Measurements from ENCODE around the gene FRMD4A.
"Not testable (repeated sequence)": the region's sequence is repeated elsewhere in the genome, so short reads cannot be mapped to it uniquely, and the experiment has no call there.

Gene FRMD4A

DNA sequence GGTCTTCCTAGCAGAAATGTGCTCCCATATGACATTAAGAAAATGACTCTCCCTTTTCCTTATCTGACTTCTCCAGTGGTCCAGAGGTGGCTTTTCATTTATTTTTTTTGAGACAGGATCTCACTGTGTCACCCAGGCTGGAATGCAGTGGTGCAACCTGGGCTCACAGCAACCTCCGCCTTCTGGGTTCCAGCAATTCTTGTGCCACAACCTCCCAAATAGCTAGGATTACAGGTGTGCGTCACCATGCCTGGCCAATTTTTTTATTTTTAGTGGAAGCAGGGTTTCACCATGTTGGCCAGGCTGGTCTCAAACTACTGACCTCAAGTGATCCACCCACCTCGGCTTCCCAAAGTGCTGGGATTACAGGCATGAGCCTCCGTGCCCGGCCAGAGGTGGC is 563.6 kb downstream of the FRMD4A start:
- not testable (repeated sequence) for DNase-seq

DNA sequence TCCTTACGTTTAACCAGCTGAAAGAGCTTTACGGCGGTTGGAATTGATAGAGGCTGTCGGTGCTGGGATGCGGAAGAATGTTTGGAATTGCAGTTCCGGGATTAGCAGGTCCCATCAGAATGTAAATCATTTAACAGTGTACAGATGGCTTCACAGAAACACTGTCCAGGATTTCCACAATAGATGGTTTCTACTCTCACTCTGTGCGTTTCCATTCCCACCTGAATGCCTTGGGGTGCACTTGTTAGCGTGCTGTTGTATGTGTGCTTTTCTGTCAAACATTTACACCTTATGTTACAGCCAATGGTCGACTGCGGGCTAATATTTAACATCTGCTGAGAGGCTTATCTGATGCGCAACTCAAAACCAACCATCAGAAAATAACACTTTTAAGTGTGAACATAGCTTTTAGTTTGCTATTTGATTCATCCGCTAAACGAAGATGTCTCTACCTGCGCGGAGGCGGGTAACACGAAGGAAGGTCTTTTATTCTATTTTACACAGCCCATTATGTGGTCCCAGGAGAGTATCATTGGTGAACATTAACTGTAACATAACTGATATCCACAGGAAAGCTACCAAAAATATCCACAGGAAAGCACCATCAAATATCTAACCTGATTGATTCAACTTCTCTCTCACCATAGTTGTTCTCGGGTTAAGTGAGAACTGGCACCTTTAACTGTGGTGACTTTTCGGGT is 564.9 kb downstream of the FRMD4A start:
- DNase-seq = no peak

DNA sequence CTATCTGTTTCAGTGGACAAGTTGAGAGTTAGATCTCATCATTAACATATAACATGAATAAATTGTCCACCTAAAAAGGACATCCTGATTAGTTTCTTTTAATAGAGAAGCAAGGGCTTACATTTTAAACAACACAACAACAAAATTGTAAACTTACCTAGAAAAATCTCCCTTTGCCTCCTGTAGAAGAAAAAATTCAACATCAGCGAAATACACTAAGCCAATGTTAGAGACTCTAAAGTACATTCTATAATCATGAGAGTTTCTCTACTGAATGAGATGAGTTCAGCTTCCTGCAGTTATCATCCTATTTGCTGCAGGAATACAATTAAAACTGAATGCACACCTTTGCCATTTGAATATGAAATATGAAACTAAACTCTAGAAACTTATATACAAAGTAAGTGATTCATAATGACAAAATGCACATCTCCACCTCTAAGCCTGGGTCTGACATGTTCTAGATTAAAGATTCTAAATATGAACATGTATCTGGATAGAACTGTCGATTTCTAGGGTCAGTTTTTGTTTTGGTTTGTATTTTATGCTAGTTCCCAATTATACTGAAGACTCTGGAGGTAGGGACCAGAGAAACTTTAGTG is 569.1 kb downstream of the FRMD4A start:
- no peak for DNase-seq

DNA sequence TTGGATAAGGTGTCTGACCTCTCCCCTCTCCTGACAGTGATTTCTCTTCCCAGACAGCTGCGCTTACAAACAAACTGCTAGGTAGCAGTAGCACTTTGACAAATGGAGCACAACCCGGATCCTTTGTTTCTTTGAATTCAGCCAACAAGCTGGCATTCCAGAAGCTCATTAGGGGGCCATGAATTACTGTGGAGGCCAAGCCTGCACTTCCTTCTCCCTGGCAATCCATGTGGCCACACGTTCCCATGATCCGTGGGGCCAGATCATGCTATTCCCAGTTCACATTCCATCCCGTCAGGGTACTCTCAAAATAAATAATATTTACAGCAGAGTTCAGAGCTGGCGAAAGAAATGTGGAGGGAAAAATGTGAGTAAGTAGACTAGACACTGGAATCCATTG is 571.6 kb downstream of the FRMD4A start:
- no peak for DNase-seq

DNA sequence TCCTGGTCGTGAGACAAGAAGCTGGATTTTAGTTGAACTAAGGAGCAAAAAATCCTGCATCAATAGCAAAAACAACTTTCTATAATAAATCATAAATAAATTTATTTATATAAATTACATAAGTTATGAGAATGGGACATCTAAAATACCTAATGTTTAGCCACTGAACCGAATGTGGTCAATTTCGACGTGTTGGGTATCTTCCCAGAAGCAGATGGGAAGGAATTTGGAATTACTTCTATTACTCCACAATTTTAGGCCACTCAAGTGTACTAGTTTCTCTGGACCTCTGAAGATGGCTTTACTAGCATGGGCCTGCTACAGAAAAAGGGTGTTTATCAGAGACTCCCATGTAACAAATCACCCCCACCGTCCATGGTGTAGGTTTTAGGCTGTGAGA is 572.0 kb downstream of the FRMD4A start:
- DNase-seq = no peak

DNA sequence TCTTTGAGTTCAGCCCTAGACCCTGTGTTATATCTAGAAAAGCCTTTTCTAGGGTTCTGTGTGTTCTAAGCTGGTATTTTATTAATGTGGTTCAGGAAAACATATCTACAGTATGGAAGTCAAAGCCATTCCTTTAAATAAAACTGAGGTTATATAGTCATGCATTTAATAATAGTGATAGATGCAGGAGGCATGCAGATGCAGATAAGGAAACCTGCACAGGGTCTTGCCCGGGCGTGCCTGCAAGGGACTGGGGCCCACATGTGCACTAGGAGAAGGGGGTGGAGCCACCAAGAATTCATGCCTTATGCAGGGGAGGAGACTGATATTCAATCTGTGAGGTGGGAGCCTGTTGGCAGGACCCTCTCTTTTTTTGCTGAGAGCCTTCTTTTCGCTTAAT is 572.4 kb downstream of the FRMD4A start:
- no peak for DNase-seq

DNA sequence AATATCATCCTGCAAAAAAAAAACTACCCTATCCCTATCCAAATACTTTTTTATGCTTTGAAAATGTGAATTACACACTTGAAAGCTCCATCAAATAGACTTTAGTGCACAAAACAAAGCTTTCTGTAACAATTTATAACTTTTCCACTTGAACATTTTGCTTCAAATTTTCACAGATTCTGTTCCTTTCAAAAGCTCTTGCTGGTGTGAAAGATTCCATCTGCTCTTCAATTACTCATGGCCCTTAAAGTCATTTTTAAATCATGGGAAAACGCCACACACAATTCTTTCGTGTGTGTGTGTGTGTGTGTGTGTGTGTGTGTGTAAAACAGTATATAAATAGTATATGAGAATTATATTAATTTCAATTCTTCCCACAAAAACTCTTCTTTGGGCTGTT is 576.4 kb downstream of the FRMD4A start:
- no peak for DNase-seq

DNA sequence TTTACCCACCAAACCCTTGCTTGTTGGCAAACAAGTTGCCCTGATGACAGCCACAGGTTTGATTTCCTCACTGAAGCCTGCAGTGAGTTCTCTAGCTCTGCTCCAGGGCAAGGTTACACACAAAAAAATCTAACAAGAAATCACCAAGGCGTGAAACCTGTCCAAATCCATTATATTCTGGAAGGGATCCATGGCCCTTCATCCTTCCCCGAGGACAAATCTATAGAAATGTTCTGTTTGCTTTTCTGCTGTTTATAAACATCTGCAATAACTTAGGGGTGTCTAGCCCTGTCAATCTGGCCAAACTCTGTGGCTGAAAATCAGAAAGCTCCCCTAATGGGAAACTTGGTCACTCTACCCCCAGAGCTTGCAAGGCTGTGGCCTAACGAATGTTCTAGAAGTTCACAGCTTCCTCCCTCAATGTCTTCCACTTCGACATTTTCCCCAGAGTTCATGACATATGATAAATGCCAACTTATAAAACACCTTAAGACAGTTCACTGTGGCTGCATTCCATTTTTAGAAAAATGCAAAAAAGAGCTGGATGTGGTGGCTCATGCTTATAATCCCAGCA is 579.4 kb downstream of the FRMD4A start:
- no peak for DNase-seq

DNA sequence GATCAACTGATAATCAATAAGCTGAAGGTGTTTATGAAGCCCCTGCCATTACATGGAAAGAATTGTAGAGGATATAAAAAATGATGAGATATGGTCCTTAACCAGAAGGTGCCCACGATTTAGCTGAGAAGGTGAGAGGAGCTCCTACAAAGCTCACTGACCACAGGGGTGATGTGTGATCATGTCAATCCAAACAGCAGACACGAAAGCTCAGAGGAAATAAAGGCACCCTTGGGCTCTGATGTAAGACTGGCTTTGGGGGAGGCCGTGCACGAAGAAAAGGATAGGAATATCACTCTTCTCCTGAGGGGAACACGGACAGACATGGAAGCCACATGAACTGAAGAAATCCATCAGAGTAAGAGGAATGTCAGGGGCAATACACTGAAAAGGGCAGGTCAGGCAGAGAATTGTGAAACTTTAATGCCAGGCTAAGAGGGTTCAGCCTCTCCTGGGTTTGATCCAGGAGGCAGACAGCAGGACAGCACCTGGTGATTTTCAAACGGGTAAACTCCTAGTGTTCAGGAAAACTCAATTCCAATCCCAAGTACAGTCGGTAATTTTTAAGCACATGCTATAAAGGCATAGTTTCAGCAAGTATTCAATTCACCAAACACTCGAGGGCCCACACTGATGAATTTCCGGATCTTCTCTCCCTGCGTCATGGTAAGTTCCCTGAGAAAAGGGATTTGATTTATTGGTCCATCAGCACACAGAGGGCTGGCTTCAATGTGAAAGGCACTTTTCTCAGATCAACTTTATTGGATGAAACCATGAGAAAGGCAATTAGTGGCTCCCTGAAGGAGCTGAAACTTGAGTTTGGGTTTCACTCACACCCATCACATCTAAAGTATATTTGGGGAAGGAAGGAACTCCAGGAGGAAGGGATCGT is 580.2 kb downstream of the FRMD4A start:
- no peak for DNase-seq

DNA sequence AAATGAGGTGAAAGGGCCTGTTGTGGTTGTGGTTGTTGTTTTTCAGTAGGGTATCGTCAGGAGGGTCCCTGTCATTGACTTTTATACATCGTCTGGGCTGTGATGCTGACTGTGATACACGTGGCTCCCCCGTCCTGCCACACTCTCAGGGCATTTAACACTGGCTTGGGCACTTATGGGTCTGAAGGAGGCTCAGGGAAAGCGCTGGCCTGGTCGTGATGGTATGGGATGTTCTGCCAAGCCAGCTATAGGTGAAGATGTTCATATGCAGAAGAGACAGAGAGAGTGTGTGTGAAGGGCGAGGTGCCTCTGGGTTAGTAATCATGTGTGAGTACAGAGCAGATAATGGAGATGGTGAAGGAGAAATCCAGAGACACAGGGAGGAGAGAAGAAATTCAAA is 585.5 kb downstream of the FRMD4A start:
- DNase-seq = no peak

DNA sequence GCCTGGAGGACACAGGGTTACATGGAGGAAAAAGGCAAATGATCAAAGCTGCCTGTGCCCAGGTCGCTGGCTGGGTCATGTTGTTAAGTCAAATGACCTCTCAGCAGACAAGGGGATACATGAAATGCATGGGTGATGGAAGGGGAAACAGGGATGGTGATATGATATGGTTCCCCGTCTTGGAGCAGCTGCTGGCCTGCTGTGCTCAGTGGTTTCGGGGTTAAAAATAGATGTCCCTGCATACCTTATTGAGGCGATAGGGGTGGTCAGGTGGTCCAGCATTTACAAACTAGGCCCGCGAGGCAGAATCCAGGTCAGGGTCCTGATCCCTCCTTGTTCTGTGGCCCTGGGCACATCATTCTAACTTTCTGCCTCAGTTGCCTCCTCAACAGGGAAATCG is 586.8 kb downstream of the FRMD4A start:
- DNase-seq = no peak

DNA sequence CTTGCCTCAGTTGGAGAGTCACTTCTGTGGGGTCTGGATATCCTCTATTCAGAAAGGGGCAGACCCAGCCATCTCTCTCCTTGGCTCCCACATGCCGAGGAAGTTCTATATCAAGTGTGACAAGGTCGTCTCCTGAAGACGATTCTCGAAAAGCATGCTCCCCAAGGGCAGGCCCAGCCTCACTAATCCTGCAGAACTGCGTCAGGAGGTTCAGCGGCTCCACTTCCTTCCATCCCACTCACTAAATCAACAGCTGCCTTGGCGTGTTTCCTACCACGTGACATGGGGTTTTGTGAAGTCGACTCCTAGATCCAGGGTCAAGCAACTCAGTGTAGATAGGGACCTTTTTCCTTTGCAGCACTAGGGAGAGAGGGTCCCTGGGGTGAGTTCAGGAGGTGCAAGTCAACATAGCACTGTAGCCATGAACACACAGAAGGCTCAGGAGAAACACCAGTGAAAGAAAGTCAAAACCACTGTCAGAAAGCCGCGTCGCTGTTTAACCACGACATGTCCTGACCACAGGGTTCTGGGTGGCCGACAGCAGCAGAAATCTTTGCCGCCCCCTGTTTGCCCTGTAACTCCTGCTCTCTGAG is 587.5 kb downstream of the FRMD4A start:
- DNase-seq = no peak

DNA sequence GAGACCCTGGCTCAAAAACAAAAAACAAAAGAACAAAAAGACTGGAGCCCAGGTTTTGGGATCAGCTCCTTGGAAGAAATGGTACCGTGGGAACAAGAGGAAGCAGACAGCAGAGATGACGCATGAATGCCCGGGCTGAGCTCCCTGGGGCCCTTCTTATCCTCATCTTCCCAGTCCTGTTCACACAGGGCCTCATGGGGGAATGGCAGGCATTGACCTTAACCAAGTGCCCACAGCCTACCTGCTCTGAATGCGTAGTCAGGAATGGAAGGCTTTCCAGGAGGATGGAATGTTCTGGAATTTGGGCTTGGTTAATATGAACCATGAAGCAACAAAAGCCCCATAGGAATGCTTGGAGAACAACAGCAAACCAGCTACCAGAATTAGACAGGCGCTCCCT is 589.3 kb downstream of the FRMD4A start:
- DNase-seq = no peak

DNA sequence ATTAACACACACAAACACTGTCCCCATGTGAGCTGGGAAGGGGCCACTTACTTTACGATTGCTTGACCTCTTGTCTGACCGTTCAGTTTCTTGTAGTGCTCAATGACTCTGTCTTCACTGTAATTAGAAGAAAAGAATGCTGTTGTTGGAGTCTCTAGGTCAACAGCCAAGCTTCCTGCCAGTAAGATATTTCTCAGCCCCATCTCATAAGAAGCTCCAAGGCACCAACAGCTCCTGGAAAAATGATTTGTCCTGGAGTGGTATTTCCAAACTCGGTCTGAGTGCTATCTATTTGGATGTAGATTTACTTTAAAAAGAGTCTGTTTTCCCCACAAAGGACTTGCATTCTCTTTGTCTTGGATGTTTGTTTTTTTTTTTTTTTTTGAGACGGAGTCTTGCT is 590.3 kb downstream of the FRMD4A start:
- DNase-seq = no peak

DNA sequence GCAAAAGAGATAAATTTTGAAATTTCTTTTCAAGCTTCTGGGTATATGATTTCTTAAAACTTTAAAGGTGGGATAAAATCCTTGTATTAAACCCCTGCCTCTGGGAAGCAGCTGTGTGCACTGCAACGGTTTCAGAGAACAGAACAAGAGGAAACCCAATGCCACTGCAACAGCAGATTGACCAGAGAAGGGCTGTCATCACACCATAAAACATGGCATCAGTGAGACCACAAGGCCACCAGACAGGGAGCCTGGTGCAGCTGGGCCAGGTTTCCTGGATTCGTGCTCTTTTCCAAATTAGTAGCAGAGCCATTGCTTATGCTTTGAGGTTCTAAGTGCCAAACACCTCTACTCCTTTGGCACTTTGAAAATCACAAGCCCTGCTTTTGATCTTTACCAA is 591.5 kb downstream of the FRMD4A start:
- DNase-seq = no peak

DNA sequence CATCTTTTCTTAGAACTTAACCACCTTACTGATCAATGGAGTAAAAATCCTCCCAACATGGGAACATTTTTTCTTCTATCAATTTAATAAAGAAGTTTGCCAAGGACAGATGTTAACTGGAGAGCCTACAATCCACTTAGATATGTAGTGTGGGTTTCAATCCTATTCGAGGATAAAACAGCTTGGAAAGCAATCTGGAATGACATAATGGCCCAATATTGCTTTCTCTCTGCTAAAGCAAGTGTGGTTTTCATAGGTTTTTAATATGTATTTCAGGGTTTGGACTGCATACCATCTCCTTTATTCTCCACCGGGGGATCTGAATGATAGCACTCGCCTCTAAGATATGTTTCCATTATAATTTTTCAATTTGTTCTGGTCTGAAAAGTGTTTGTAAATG is 594.2 kb downstream of the FRMD4A start:
- no peak for DNase-seq

DNA sequence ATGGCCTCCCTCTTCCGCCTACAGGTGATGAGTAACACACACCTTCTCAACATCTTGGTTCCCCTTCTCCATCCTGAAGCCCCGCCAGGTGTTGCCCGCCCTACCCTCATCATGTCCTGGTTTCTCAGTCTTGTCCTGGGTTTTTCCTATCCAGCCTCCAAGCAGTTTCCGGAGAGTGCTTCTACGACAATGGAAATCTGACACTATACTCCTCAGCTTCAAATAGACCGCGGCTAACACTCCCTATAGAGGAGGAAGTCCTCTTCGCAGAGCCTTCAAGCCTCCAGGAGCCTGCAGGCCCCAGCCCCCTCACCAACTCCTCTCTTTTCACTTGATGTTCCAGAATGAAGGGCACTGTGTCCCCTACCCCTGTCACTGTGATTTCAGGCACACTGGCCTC is 596.6 kb downstream of the FRMD4A start:
- DNase-seq = no peak

DNA sequence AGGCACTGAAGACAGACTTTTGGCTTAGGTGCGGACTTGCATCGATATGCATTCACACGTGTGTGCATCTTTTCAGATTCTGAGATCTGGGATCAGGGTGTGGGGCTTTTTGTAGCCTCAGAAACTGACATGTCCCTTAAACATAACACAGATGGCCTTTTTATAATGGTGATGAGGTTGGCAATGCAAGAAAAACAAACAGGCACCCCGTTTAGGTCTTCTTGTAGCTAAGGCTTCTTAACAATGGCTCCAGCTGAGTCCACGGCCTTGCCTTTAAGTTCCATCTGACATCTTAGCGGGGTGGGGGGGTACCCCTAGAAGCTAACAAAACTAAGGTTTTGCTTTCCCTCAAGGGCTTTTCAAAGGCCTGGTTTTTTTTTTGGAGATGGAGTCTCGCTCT is 597.7 kb downstream of the FRMD4A start:
- DNase-seq = no peak

DNA sequence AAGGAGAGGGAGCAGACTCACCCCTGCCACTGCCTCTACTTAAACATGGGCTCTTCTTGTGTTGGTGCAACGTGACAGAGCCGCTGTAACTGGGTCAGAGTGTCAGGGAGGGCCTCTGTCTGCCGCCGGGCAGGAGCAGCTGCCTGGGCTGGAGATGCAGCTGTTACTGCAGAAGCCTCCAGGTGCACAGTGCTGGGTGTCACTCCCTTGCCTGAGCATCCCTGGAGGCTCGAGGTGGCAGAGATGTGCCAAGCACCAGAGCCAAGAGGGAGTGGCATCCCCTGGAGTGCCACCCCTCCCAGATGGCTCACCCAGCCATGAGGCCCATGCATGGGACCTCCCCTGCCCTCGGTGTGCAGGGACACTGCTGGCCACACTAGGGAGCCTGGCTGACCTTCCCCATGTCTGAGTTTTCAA is 598.3 kb downstream of the FRMD4A start:
- no peak for DNase-seq

DNA sequence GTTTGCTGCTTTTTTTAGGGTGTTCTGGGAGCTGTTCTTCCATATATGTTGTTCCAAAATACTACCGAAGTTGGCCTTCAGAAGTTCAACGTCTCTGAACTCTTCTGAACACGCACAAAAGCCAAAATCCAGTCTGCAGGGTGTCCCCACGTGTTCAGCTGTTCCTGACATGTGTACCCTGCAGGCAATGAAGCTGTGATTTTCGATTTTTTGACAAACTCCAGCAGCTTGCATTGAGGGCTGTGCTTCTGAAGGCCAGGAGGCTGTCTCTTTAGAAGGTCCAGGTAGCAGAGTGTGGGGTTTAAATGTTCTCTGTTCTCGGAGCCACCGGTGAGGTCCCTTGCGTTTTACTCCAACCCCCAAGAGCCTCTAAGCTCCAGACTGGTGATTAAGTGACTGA is 598.9 kb downstream of the FRMD4A start:
- no peak for DNase-seq

DNA sequence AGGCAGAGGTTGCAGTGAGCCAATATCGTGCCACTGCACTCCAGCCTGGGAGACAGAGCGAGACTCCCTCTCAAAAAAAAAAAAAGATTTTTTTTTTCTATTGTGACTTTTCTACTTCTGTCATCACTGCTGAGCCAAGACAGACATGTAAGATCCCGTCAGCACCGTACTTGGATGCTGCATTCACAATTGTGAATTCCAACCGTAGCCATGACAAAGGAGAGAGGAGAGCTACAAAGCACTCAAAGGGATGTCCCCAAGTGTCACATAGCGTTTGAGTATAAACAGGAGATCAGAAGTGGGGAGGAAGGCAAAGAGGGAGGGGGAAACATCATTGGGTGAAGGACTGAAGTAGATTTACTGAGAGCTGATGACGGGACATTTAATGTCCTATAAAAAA is 599.8 kb downstream of the FRMD4A start:
- no peak for DNase-seq

DNA sequence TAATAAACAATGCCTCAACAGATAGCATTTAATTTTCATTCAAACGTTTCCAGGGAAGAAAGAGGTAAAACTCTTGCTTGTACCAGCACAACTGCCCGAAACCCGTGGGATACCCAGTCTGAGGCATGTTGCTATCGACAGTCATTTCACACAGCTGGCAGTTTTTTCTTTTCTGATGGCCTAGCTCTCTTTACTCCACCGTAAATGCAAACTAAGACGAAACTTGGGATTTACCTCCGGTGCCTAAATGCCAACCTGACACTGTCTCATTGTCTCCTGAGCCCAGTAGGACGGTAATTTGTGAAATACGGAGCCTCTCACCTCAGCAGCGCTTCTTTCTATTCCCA is 600.4 kb downstream of the FRMD4A start:
- no peak for DNase-seq

DNA sequence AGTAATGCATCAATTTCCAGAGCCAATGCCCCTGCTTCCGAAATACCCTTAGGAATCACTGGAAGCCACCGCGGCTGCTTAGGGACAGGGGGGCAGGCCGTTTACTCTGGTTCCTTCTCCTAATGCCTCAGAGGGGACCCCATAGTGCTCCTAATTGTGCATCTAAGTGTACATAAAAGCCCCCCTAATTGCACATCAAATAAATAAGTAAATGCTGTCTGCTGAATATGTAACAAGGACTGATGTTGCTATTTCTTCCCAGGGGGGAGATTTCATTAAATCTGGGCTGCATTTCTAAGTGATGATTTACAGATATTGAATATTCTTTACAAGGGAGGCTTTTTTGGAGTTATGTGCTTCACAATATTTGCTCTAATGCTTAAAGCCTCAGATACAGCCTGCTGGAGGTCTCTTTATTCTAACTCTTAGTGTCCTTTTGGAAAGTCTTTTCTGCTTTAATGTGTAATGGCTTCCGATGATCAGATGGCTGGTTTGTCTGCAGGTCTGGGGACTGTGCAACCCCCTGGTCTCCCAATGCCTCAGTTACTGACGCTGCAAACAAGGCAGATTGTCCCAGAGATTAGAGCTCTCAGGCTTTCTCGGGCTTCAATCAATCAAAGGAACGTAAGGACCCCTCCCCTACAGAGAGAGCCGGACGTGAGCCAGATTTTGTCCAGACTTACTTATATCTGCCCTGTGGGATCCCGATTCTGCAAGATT is 601.0 kb downstream of the FRMD4A start:
- no peak for DNase-seq
